NCI-H2196 treated with DMSO at 0.1 percent for 48 hours (cell line): Measurements from ENCODE around the gene ACBD6.

Source experiments
- DNase-seq: peaks from one replicate; lab custom pipeline; 2025; ENCODE audit not compliant: unreplicated experiment; lab: John Stamatoyannopoulos, UW

Gene ACBD6

GRCh38 chr1:180258935-180259334 is 243.4 kb downstream of the ACBD6 start:
- DNase-seq = no peak

- no peak for DNase-seq
These were observed 244.1 kb downstream of the ACBD6 start for GRCh38 chr1:180258290-180258689.

GRCh38 chr1:180257486-180257885 is 244.9 kb downstream of the ACBD6 start:
- DNase-seq = no peak

- DNase-seq = no peak
These were observed 245.4 kb downstream of the ACBD6 start for GRCh38 chr1:180257028-180257386.

- DNase-seq = no peak
These were observed 245.9 kb downstream of the ACBD6 start for GRCh38 chr1:180256341-180257027.

- no peak for DNase-seq
These were observed 246.6 kb downstream of the ACBD6 start for GRCh38 chr1:180255536-180256340.

- no peak for DNase-seq
These were observed 247.5 kb downstream of the ACBD6 start for GRCh38 chr1:180254854-180255253.

- no peak for DNase-seq
These were observed 247.9 kb downstream of the ACBD6 start for GRCh38 chr1:180254496-180254819.

GRCh38 chr1:180253585-180254495 is 248.5 kb downstream of the ACBD6 start:
- DNase-seq = no peak

GRCh38 chr1:180252638-180253536 is 249.5 kb downstream of the ACBD6 start:
- peak; percentile 10 for DNase-seq

- no peak for DNase-seq
These were observed 250.7 kb downstream of the ACBD6 start for GRCh38 chr1:180251526-180252305.

- DNase-seq = no peak
These were observed 251.4 kb downstream of the ACBD6 start for GRCh38 chr1:180250883-180251509.

GRCh38 chr1:180250499-180250770 is 251.9 kb downstream of the ACBD6 start:
- no peak for DNase-seq

- no peak for DNase-seq
These were observed 252.5 kb downstream of the ACBD6 start for GRCh38 chr1:180249725-180250498.

GRCh38 chr1:180248731-180249681 is 253.4 kb downstream of the ACBD6 start:
- DNase-seq = no peak

- DNase-seq = no peak
These were observed 254.2 kb downstream of the ACBD6 start for GRCh38 chr1:180248176-180248575.

- no peak for DNase-seq
These were observed 254.8 kb downstream of the ACBD6 start for GRCh38 chr1:180247580-180247979.

GRCh38 chr1:180247061-180247460 is 255.3 kb downstream of the ACBD6 start:
- DNase-seq = no peak
